Thoracic aorta (tissue), 2 donors: ENCODE results near the gene RTKN. TPM values are rescaled to one million over a fixed set of nuclear protein-coding genes. Genes with fewer than 3 reads are reported as not detected.
"Not testable (repeated sequence)": the region's sequence is repeated elsewhere in the genome, so short reads cannot be mapped to it uniquely, and the experiment has no call there.

ENCODE experiments used
- ATAC-seq: fragments of 150-250 bp; one replicate; pipeline ENCODE4 v1.8.0; 2017; ENCODE audit warnings: low read depth; ENCODE audit not compliant: insufficient number of reproducible peaks, low FRiP score
- DNase-seq: peaks from one replicate; pipeline ENCODE4 v3.0.0-alpha.2; 2020; ENCODE audit warnings: low spot score
- H3K27ac ChIP-seq, 2 donors: fragments of 200-600 bp; sonication (generic); 1 replicate in 1 of 2; 2 replicates in 1 of 2; pipeline ENCODE4 v1.5.1; 2016; ENCODE audit warnings: mild to moderate bottlenecking in 2 of 2, moderate library complexity in 2 of 2
- H3K27me3 ChIP-seq: fragments of 200-600 bp; sonication (generic); replicated peaks from 2 replicates; pipeline ENCODE4 v1.6.0; 2016; ENCODE audit warnings: mild to moderate bottlenecking; ENCODE audit not compliant: insufficient read depth
- H3K36me3 ChIP-seq: fragments of 200-600 bp; sonication (generic); one replicate; pipeline ENCODE4 v1.5.1; 2016
- H3K4me1 ChIP-seq, 2 donors: fragments of 200-600 bp; sonication (generic); 1 replicate in 1 of 2; 2 replicates in 1 of 2; pipeline versions ENCODE4 v1.5.1 to v1.6.0; 2016; ENCODE audit warnings: low read depth in 2 of 2, mild to moderate bottlenecking in 1 of 2; ENCODE audit not compliant: control insufficient read depth in 1 of 2
- H3K4me3 ChIP-seq: fragments of 200-600 bp; sonication (generic); 2 replicates; pipeline ENCODE4 v1.5.1; 2016; ENCODE audit warnings: mild to moderate bottlenecking
- H3K9me3 ChIP-seq: fragments of 200-600 bp; sonication (generic); 2 replicates; pipeline ENCODE4 v1.5.1; 2016
- CTCF ChIP-seq: fragments of 200-600 bp; sonication (generic); IDR thresholded peaks from one replicate; pipeline ENCODE4 v1.5.1; 2019; ENCODE audit warnings: antibody characterized with exemption
- total RNA-seq, 2 donors: library from RNA; depleted of rRNA; stranded (reverse); fragments of >200 nt; gene quantifications; one replicate each; pipeline versions ENCODE4 v1.1.0 to v1.2.3, GENCODE V29; 2016

RTKN gene
- total RNA-seq, 2 donors from 2014 or later, result 23.2 to 25.6 TPM

GRCh38 chr2:74424995-74425406 lies 16.7 kb downstream of the RTKN start:
- no peak for ATAC-seq

GRCh38 chr2:74424139-74424992 lies 17.4 kb downstream of the RTKN start:
- no peak for TF ChIP-seq CTCF
- no peak overlapping the region for H3K27ac ChIP-seq

More at GRCh38 chr2:74424995-74425406, 16.7 kb downstream of the RTKN start:
- Histone ChIP-seq H3K27me3 (no peaks in the 10 kb centered on the region), H3K36me3 (peaks cover 17% of the 10 kb centered on the region), H3K27ac (no peak overlapping the region), H3K4me1 (peaks cover 0 to 13% of the 10 kb centered on the region in 2 donors), H3K4me3 (no peak overlapping the region), H3K9me3 (no peaks in the 10 kb centered on the region)
- TF ChIP-seq CTCF, result no peak
- DNase-seq, result no peak

GRCh38 chr2:74423231-74424095 lies 18.3 kb downstream of the RTKN start:
- no peaks in the 10 kb centered on the region for H3K27me3 ChIP-seq
- H3K27ac ChIP-seq, result no peak overlapping the region
- no peaks in the 10 kb centered on the region for H3K9me3 ChIP-seq
- H3K36me3 ChIP-seq, result peaks cover 6% of the 10 kb centered on the region
- no peak for DNase-seq
- no peak overlapping the region for H3K4me3 ChIP-seq
- H3K4me1 ChIP-seq, result peaks cover 0 to 17% of the 10 kb centered on the region in 2 donors
- no peak for ATAC-seq
- TF ChIP-seq CTCF, result no peak

More at GRCh38 chr2:74424139-74424992, 17.4 kb downstream of the RTKN start:
- Histone ChIP-seq H3K4me1 (peaks cover 0 to 13% of the 10 kb centered on the region in 2 donors), H3K9me3 (no peaks in the 10 kb centered on the region), H3K27me3 (no peaks in the 10 kb centered on the region), H3K4me3 (no peak overlapping the region), H3K36me3 (peaks cover 12% of the 10 kb centered on the region)
- ATAC-seq (no peak), DNase-seq (no peak)

DNA sequence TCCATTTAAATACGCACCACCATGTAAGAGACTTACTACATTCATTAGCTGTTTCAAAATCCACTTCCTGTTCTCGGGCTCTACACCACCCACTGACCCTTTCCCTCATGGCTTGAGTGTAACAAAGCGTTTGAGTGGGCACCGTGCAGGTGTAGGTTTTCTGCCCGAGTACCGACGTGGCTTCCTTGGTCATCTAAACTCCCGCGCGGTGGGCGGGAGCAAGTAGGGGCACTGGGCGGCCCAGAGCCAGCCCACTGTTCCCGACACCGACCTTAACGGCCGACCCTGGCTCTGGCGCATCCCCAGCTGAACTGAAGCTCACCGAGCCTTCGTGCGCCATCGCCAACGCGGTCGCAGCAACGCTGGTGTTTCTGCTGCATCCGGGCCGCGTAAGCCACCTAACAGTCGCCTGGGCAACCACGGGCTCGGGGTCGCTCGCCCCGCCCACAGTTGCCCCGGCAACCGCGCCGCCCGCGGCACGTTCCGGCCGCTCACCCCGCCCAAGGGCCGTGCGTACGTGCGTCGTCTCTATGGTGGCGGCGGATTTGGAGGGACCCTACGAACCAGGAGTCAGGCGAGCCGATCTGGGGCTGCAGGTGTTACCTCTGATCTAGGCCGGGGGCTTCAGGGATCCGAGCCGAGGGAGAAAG lies 20.4 kb downstream of the RTKN start, which contains the start of the genes C2orf81 and WDR54:
Gene C2orf81 (minus strand): TSS at position 399 of the 650 bp plus-strand sequence. CDS start 59 bp downstream, at position 340.
Gene WDR54 (plus strand): TSS at position 510 of the 650 bp plus-strand sequence. CDS start 424 bp downstream, outside the sequence.
- no peaks in the 10 kb centered on the region for H3K27me3 ChIP-seq
- peak within 1 kb of the TSS; percentile 14 to 48 for H3K27ac ChIP-seq
- H3K4me1 ChIP-seq, result peaks cover 0 to 21% of the 10 kb centered on the region in 2 donors
- no peak for TF ChIP-seq CTCF
- H3K4me3 ChIP-seq, result peak within 1 kb of the TSS; percentile 74
- H3K9me3 ChIP-seq, result no peaks in the 10 kb centered on the region
- peaks cover 3% of the 10 kb centered on the region for H3K36me3 ChIP-seq
- ATAC-seq (peak; percentile 62), DNase-seq (no peak)

GRCh38 chr2:74420443-74421103 lies 21.2 kb downstream of the RTKN start:
- not testable (repeated sequence) for H3K36me3 ChIP-seq, ATAC-seq, H3K27me3 ChIP-seq, H3K27ac ChIP-seq, DNase-seq, H3K9me3 ChIP-seq
- H3K4me1 ChIP-seq, result peaks cover 0 to 26% of the 10 kb centered on the region in 2 donors
- peak overlapping the region; percentile 74 for H3K4me3 ChIP-seq
